NCI-H345 treated with DMSO at 0.1 percent for 48 hours (cell line): ENCODE measurements around the gene DSC1.

Experiments
- DNase-seq: peaks from one replicate; lab custom pipeline; 2025; ENCODE audit not compliant: unreplicated experiment; lab: John Stamatoyannopoulos, UW

The DSC1 gene

GRCh38 chr18:31104444-31104843, 58.2 kb downstream of the DSC1 start:
- DNase-seq, result no peak

- no peak for DNase-seq
Measured at GRCh38 chr18:31103423-31103822, 59.2 kb downstream of the DSC1 start.

GRCh38 chr18:31102941-31103340, 59.7 kb downstream of the DSC1 start:
- no peak for DNase-seq

- DNase-seq, result no peak
Measured at GRCh38 chr18:31102025-31102684, 60.5 kb downstream of the DSC1 start, which contains the start of gene DSC2. Gene DSC2 (minus strand): TSS chr18:31102421. CDS start chr18:31101971, 450 bp downstream.

- DNase-seq, result peak; percentile 19
Measured at GRCh38 chr18:31101183-31102024, 61.3 kb downstream of the DSC1 start.

GRCh38 chr18:31100436-31101182, 62.0 kb downstream of the DSC1 start:
- no peak for DNase-seq

GRCh38 chr18:31099450-31100230, 63.0 kb downstream of the DSC1 start:
- DNase-seq, result no peak

- no peak for DNase-seq
Measured at GRCh38 chr18:31098878-31099277, 63.8 kb downstream of the DSC1 start.

GRCh38 chr18:31097666-31098065, 65.0 kb downstream of the DSC1 start:
- DNase-seq, result no peak

- DNase-seq, result no peak
Measured at GRCh38 chr18:31093880-31094279, 68.8 kb downstream of the DSC1 start.

GRCh38 chr18:31093294-31093693, 69.4 kb downstream of the DSC1 start:
- DNase-seq, result no peak

- no peak for DNase-seq
Measured at GRCh38 chr18:31091350-31091749, 71.3 kb downstream of the DSC1 start.

GRCh38 chr18:31088532-31088931, 74.1 kb downstream of the DSC1 start:
- no peak for DNase-seq

- DNase-seq, result no peak
Measured at GRCh38 chr18:31079973-31080372, 82.7 kb downstream of the DSC1 start.
